ENCODE data around the gene DAP3.

DAP3 gene

GRCh38 chr1:155776414-155776813, 87.5 kb downstream of the DAP3 start:
- no peak for DNase-seq (ENCODE audit: extremely low read depth, low read depth)
- no peak for TF ChIP-seq CTCF (IDR thresholded peaks at IDR 0.05; ENCODE audit: low read depth, low read length)

DNA sequence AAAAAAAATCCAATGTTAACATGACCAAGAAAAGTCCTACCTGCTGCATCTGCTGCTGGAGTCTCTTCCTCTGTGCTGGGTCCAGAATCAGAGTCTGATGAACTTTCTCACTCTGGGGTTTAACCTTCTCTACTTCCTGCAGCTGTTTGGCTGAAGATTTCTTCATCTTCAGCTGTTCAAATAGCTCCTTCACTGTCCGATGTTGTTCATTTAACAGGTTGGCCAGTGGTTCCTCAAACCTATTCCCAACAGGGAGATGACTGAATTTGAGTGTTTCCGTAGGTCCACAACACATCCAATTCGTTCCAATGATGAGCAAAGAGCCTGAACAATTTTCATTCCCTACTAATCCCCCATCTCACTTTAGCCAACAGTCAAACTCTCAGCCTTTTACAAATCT, 88.7 kb downstream of the DAP3 start:
- no peak for DNase-seq (ENCODE audit: extremely low read depth, low read depth)
- no peak for TF ChIP-seq CTCF (IDR thresholded peaks at IDR 0.05; ENCODE audit: low read depth, low read length)
